Loucy (cell line): ENCODE results near the gene TMA7B.

Source experiments
- EZH2phosphoT487 ChIP-seq: fragments of 200-600 bp; IDR thresholded peaks from 2 replicates; pipeline ENCODE4 v1.6.1; 2018; ENCODE audit warnings: antibody characterized with exemption, mild to moderate bottlenecking, moderate library complexity, borderline replicate concordance
- TF ChIP-seq, protein P1 (sequence below): fragments of 200-600 bp; sonication (generic); conservative IDR thresholded peaks from 2 replicates; pipeline ENCODE4 v1.5.1; 2014; ENCODE audit warnings: mild to moderate bottlenecking, antibody characterized with exemption, low read length

DNA sequence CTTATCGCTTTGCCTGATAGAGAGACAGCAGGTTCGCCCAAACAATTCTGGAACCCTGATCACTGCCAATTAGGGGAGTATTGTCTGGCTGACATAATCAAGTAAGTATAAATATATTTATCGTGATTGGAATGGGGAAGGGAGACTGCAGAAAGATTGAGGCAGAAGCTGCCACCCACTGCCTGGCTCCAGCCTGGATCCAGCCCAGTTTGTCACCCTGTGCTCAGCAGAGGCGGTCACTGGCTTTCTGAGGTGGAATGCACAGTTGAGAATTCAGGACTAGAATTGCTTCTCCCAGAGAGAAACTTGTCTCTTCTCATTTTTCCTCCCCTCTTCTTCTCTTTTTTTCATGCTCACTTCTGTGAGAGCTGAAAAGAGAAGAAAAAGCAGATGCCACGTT lies 33.4 kb upstream of the TMA7B start:
- TF ChIP-seq, protein P1, sequence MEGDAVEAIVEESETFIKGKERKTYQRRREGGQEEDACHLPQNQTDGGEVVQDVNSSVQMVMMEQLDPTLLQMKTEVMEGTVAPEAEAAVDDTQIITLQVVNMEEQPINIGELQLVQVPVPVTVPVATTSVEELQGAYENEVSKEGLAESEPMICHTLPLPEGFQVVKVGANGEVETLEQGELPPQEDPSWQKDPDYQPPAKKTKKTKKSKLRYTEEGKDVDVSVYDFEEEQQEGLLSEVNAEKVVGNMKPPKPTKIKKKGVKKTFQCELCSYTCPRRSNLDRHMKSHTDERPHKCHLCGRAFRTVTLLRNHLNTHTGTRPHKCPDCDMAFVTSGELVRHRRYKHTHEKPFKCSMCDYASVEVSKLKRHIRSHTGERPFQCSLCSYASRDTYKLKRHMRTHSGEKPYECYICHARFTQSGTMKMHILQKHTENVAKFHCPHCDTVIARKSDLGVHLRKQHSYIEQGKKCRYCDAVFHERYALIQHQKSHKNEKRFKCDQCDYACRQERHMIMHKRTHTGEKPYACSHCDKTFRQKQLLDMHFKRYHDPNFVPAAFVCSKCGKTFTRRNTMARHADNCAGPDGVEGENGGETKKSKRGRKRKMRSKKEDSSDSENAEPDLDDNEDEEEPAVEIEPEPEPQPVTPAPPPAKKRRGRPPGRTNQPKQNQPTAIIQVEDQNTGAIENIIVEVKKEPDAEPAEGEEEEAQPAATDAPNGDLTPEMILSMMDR: no peak
- TF ChIP-seq EZH2phosphoT487: no peak
